Activated CD4-positive, alpha-beta T cell treated with anti-CD3 and anti-CD28 coated beads for 4 hours (primary cell): Measurements from ENCODE around the gene SULT1A3.
"Not testable (repeated sequence)": the region's sequence is repeated elsewhere in the genome, so short reads cannot be mapped to it uniquely, and the experiment has no call there.

Experiments
- DNase-seq, 2 donors: peaks; one replicate each; pipeline ENCODE4 v3.0.0-alpha.2; 2020

SULT1A3 gene

GRCh38 chr16:30187556-30187865, 11.5 kb upstream of the SULT1A3 start:
- no peak for DNase-seq

GRCh38 chr16:30187971-30188561, 11.0 kb upstream of the SULT1A3 start:
- DNase-seq, result no peak

GRCh38 chr16:30191158-30191557, 7.9 kb upstream of the SULT1A3 start:
- not testable (repeated sequence) for DNase-seq

- not testable (repeated sequence) for DNase-seq
Observed at GRCh38 chr16:30193098-30193497, 6.0 kb upstream of the SULT1A3 start.

GRCh38 chr16:30193615-30194014, 5.4 kb upstream of the SULT1A3 start, which contains the start of the genes BOLA2B and SLX1A:
BOLA2B (minus strand) TSS chr16:30193666; CDS start chr16:30193595, 71 bp downstream.
SLX1A (plus strand) TSS chr16:30193875; CDS start chr16:30194085, 210 bp downstream.
- DNase-seq, result not testable (repeated sequence)

- not testable (repeated sequence) for DNase-seq
Observed at GRCh38 chr16:30194172-30194925, 4.7 kb upstream of the SULT1A3 start.

- not testable (repeated sequence) for DNase-seq
Observed at GRCh38 chr16:30197001-30197400, 2.1 kb upstream of the SULT1A3 start.

- not testable (repeated sequence) for DNase-seq
Observed at GRCh38 chr16:30199608-30200343, 721 bp downstream of the SULT1A3 start.

GRCh38 chr16:30205541-30206236, 6.6 kb downstream of the SULT1A3 start:
- not testable (repeated sequence) for DNase-seq

- not testable (repeated sequence) for DNase-seq
Observed at GRCh38 chr16:30206252-30206651, 7.2 kb downstream of the SULT1A3 start.

- not testable (repeated sequence) for DNase-seq
Observed at GRCh38 chr16:30207063-30207704, 8.1 kb downstream of the SULT1A3 start.

- peak; percentile 3 to 42 for DNase-seq
Observed at GRCh38 chr16:30209032-30209431, 10.0 kb downstream of the SULT1A3 start.

- not testable (repeated sequence) for DNase-seq
Observed at GRCh38 chr16:30211414-30211813, 12.4 kb downstream of the SULT1A3 start.

- DNase-seq, result not testable (repeated sequence)
Observed at GRCh38 chr16:30217082-30217481, 18.0 kb downstream of the SULT1A3 start.

- not testable (repeated sequence) for DNase-seq
Observed at GRCh38 chr16:30248379-30248778, 49.3 kb downstream of the SULT1A3 start, which contains the start of gene NPIPB13. NPIPB13 (minus strand) TSS chr16:30248479; CDS start chr16:30245573, 2,906 bp downstream.
